ENCODE measurements around the gene STAG1. TPM values are rescaled to one million over a fixed set of nuclear protein-coding genes. Genes with fewer than 3 reads are reported as not detected.

STAG1 gene
- total RNA-seq, 1 experiment from 2014 or later = 34.6 TPM

DNA sequence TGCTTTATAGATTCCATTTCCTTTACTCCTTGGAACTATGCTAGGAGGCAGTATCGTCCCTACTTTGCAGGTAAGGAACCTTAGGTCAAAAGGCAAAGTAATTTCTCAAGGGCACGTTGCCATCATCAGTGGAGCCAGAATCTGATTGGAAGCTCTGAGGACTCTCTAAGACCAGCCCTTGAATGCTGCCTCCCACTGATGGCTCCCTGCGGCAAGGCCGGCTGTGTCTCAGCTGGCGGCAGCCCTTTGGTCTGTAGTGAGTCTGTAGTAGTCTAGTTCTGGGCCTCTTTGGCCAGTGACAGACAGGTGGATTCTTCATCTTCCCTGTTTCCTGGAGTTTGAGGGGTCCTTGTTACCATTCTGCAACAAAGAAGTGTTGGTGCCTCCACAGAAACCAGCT, 425.9 kb downstream of the STAG1 start:
- Histone ChIP-seq H3K56ac (ENCODE audit: insufficient read length, low read depth, low read length) (no peak overlapping the region), H3K14ac (ENCODE audit: insufficient read depth, low read length) (no peak overlapping the region), H4K5ac (ENCODE audit: insufficient read length, low read depth, low read length) (no peak overlapping the region), H3K23me2 (ENCODE audit: insufficient read length, low read depth, low read length, poor library complexity, severe bottlenecking) (no peaks in the 10 kb centered on the region), H4K20me1 (ENCODE audit: control insufficient read depth, insufficient read depth, insufficient read length) (no peaks in the 10 kb centered on the region), H3K4ac (ENCODE audit: low read depth, low read length) (no peak overlapping the region), H3K9me3 (ENCODE audit: control insufficient read depth, low read depth, low read length) (no peaks in the 10 kb centered on the region), H4K8ac (replicated peaks; ENCODE audit: insufficient read length, low read depth, low read length) (no peak overlapping the region), H2BK5ac (ENCODE audit: insufficient read length, low read length) (no peak overlapping the region), H3K27ac (ENCODE audit: insufficient read length, low read depth, low read length) (no peak overlapping the region), H3K79me2 (ENCODE audit: insufficient read depth, low read length) (no peaks in the 10 kb centered on the region), H3K9ac (ENCODE audit: extremely low read depth, insufficient read length, low read length) (no peak overlapping the region), H3K79me1 (ENCODE audit: insufficient read depth, low read depth, low read length, poor library complexity, severe bottlenecking) (no peaks in the 10 kb centered on the region), H2BK120ac (ENCODE audit: low read depth, low read length, poor library complexity, severe bottlenecking) (no peak overlapping the region), H2AK5ac (ENCODE audit: insufficient read length, low read length) (no peak overlapping the region), H3K23ac (ENCODE audit: insufficient read length, low read depth, low read length) (no peak overlapping the region), H4K91ac (ENCODE audit: insufficient read length, low read depth, low read length) (no peak overlapping the region), H2BK15ac (ENCODE audit: low read depth, low read length) (no peak overlapping the region), H3T11ph (ENCODE audit: low read length) (no peak overlapping the region), H3K4me2 (ENCODE audit: insufficient read depth, insufficient read length, low read length) (no peak overlapping the region), H2BK20ac (ENCODE audit: low read depth, low read length, poor library complexity, severe bottlenecking) (no peak overlapping the region), H2BK12ac (ENCODE audit: insufficient read length, low read depth, low read length) (no peak overlapping the region), H2AFZ (ENCODE audit: low read length) (no peak overlapping the region), H3K4me1 (ENCODE audit: insufficient read depth, low read length) (no peaks in the 10 kb centered on the region), H3K27me3 (ENCODE audit: insufficient read depth, low read length) (no peaks in the 10 kb centered on the region), H3K18ac (ENCODE audit: insufficient read length, low read depth, low read length) (no peak overlapping the region)
- WGBS (ENCODE audit: extremely low coverage, insufficient read length, low lambda C conversion rate) = no CpG with 5 or more reads among the region's 5 CpGs
- Mint-ChIP-seq H3K27me3 (ENCODE audit: low read depth) (no peaks in the 10 kb centered on the region), H3K4me1 (no peaks in the 10 kb centered on the region), H3K27ac (no peak overlapping the region), H3K9me3 (peaks cover 18% of the 10 kb centered on the region in 2 experiments), H3K4me3 (no peak overlapping the region), H3K36me3 (ENCODE audit: insufficient read depth in 1 of 3, low read depth in 3 of 3) (peaks cover 56 to 69% (median 67%) of the 10 kb centered on the region in 3 experiments)
- TF ChIP-seq, protein P1, sequence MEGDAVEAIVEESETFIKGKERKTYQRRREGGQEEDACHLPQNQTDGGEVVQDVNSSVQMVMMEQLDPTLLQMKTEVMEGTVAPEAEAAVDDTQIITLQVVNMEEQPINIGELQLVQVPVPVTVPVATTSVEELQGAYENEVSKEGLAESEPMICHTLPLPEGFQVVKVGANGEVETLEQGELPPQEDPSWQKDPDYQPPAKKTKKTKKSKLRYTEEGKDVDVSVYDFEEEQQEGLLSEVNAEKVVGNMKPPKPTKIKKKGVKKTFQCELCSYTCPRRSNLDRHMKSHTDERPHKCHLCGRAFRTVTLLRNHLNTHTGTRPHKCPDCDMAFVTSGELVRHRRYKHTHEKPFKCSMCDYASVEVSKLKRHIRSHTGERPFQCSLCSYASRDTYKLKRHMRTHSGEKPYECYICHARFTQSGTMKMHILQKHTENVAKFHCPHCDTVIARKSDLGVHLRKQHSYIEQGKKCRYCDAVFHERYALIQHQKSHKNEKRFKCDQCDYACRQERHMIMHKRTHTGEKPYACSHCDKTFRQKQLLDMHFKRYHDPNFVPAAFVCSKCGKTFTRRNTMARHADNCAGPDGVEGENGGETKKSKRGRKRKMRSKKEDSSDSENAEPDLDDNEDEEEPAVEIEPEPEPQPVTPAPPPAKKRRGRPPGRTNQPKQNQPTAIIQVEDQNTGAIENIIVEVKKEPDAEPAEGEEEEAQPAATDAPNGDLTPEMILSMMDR (conservative IDR thresholded peaks at IDR 0.05) = no peak
- DNase-seq = no peak

Measured in H9 (cell line).